ENCODE measurements around the gene RERG.

The RERG gene

GRCh38 chr12:15186597-15186996, 34.6 kb downstream of the RERG start:
- no peak for DNase-seq (ENCODE audit: low read depth)

- no peak for DNase-seq (ENCODE audit: low read depth)
Observed at GRCh38 chr12:15184484-15184883, 36.7 kb downstream of the RERG start.

- DNase-seq (ENCODE audit: low read depth): no peak
Observed at GRCh38 chr12:15183821-15184220, 37.4 kb downstream of the RERG start.

GRCh38 chr12:15181017-15181683, 40.1 kb downstream of the RERG start:
- no peak for DNase-seq (ENCODE audit: low read depth)

- DNase-seq (ENCODE audit: low read depth): no peak
Observed at GRCh38 chr12:15180325-15180724, 40.9 kb downstream of the RERG start.

GRCh38 chr12:15179672-15180071, 41.5 kb downstream of the RERG start:
- no peak for DNase-seq (ENCODE audit: low read depth)

GRCh38 chr12:15173142-15173541, 48.1 kb downstream of the RERG start:
- no peak for DNase-seq (ENCODE audit: low read depth)

- no peak for DNase-seq (ENCODE audit: low read depth)
Observed at GRCh38 chr12:15172060-15172822, 49.0 kb downstream of the RERG start.

GRCh38 chr12:15171012-15171655, 50.1 kb downstream of the RERG start:
- no peak for DNase-seq (ENCODE audit: low read depth)

- no peak for DNase-seq (ENCODE audit: low read depth)
Observed at GRCh38 chr12:15168026-15168678, 53.1 kb downstream of the RERG start.

GRCh38 chr12:15165012-15165659, 56.1 kb downstream of the RERG start:
- no peak for DNase-seq (ENCODE audit: low read depth)

- peak; percentile 29 for DNase-seq (ENCODE audit: low read depth)
Observed at GRCh38 chr12:15163030-15163976, 57.9 kb downstream of the RERG start.

GRCh38 chr12:15158083-15158482, 63.1 kb downstream of the RERG start:
- DNase-seq (ENCODE audit: low read depth): no peak

GRCh38 chr12:15157269-15157671, 63.9 kb downstream of the RERG start:
- DNase-seq (ENCODE audit: low read depth): no peak

- DNase-seq (ENCODE audit: low read depth): no peak
Observed at GRCh38 chr12:15155271-15155670, 65.9 kb downstream of the RERG start.

GRCh38 chr12:15154103-15154502, 67.1 kb downstream of the RERG start:
- DNase-seq (ENCODE audit: low read depth): no peak

GRCh38 chr12:15152868-15153267, 68.3 kb downstream of the RERG start:
- peak; percentile 60 for DNase-seq (ENCODE audit: low read depth)

GRCh38 chr12:15152456-15152855, 68.8 kb downstream of the RERG start:
- DNase-seq (ENCODE audit: low read depth): no peak

- peak; percentile 23 for DNase-seq (ENCODE audit: low read depth)
Observed at GRCh38 chr12:15151161-15152091, 69.8 kb downstream of the RERG start.

- no peak for DNase-seq (ENCODE audit: low read depth)
Observed at GRCh38 chr12:15146585-15146984, 74.6 kb downstream of the RERG start.
